H1 (cell line): ENCODE data around the gene IFTAP. TPM values are rescaled to one million over a fixed set of nuclear protein-coding genes. Genes with fewer than 3 reads are reported as not detected.

ENCODE experiments used
- CTCF ChIA-PET: fragments of 300-600 bp; sonication (Branson Sonifier 250); formaldehyde crosslinking; loops from one replicate; lab custom pipeline; 2021; ENCODE audit not compliant: partially characterized antibody; lab: Charles Lee
- POLR2A ChIA-PET: fragments of 300-600 bp; sonication (Branson Sonifier 250); formaldehyde crosslinking; loops from one replicate; lab custom pipeline; 2021; ENCODE audit warnings: inconsistent platforms; ENCODE audit not compliant: partially characterized antibody; lab: Charles Lee
- DNase-seq, 2 experiments: peaks; one replicate each; pipeline versions ENCODE4 v3.0.0 to v3.0.0-alpha.2; 2010 to 2022; ENCODE audit warnings: low spot score in 2 of 2, low read depth in 1 of 2, mixed read lengths in 1 of 2
- FAIRE-seq: peaks from 2 replicates; lab custom pipeline; 2011; peaks lifted over from hg19 to GRCh38; lab: Jason Lieb, UNC
- H2AFZ ChIP-seq: 2 replicates; pipeline ENCODE4 v1.8.1; 2012; ENCODE audit warnings: low read length, inconsistent platforms
- H2AK5ac ChIP-seq: 2 replicates; pipeline ENCODE4 v1.6.1; 2013; ENCODE audit warnings: low read depth, low read length
- H2BK120ac ChIP-seq: replicated peaks from 2 replicates; pipeline ENCODE3; 2013; ENCODE audit warnings: low read depth, low read length, inconsistent platforms
- H2BK12ac ChIP-seq: 2 replicates; pipeline ENCODE4 v1.6.1; 2013; ENCODE audit warnings: low read depth, low read length
- H2BK15ac ChIP-seq: 2 replicates; pipeline ENCODE4 v1.6.1; 2013; ENCODE audit warnings: low read length
- H2BK20ac ChIP-seq: 2 replicates; pipeline ENCODE4 v1.6.1; 2013; ENCODE audit warnings: low read length
- H2BK5ac ChIP-seq: 2 replicates; pipeline ENCODE4 v1.6.1; 2013; ENCODE audit warnings: low read depth, low read length
- H3K14ac ChIP-seq: 2 replicates; pipeline ENCODE4 v1.6.1; 2013; ENCODE audit warnings: inconsistent platforms; ENCODE audit not compliant: insufficient read length
- H3K18ac ChIP-seq: 2 replicates; pipeline ENCODE4 v1.6.1; 2013; ENCODE audit warnings: low read length; ENCODE audit errors: extremely low read depth
- H3K23ac ChIP-seq: 2 replicates; pipeline ENCODE4 v1.6.1; 2013; ENCODE audit warnings: inconsistent platforms; ENCODE audit not compliant: insufficient read length
- H3K23me2 ChIP-seq: 2 replicates; pipeline ENCODE4 v1.6.1; 2013; ENCODE audit warnings: low read depth, low read length
- H3K27ac ChIP-seq: 2 replicates; pipeline ENCODE4 v1.6.1; 2011; ENCODE audit warnings: low read depth, low read length, inconsistent platforms
- H3K27me3 ChIP-seq, 4 experiments: replicated peaks in 1 of 4; 1 replicate in 1 of 4; 2 replicates in 3 of 4; pipeline versions ENCODE4 v1.6.1 to v1.8.1; 2011 to 2013; ENCODE audit warnings: low read length in 3 of 4, mild to moderate bottlenecking in 3 of 4, inconsistent platforms in 2 of 4, mixed read lengths in 2 of 4, moderate library complexity in 1 of 4; ENCODE audit not compliant: control insufficient read depth in 3 of 4, insufficient read depth in 3 of 4; ENCODE audit errors: extremely low read depth in 1 of 4
- H3K36me3 ChIP-seq, 4 experiments: 2 replicates each; pipeline versions ENCODE4 v1.6.1 to v1.8.1; 2011 to 2013; ENCODE audit warnings: mild to moderate bottlenecking in 4 of 4, low read length in 3 of 4, moderate library complexity in 2 of 4, control low read depth in 1 of 4, inconsistent platforms in 1 of 4; ENCODE audit not compliant: insufficient read depth in 4 of 4, control insufficient read depth in 2 of 4
- H3K4ac ChIP-seq: replicated peaks from 2 replicates; pipeline ENCODE3; 2013; ENCODE audit warnings: low read length, low read depth, mixed read lengths, inconsistent platforms; ENCODE audit not compliant: insufficient read length
- H3K4me1 ChIP-seq, 4 experiments: replicated peaks in 1 of 4; 1 replicate in 1 of 4; 2 replicates in 3 of 4; pipeline versions ENCODE4 v1.6.1 to v1.8.1; 2011 to 2013; ENCODE audit warnings: low read length in 3 of 4, inconsistent platforms in 2 of 4, mixed read lengths in 1 of 4; ENCODE audit not compliant: insufficient read depth in 4 of 4, control insufficient read depth in 3 of 4
- H3K4me2 ChIP-seq, 2 experiments: 2 replicates each; pipeline versions ENCODE4 v1.6.1 to v1.8.1; 2011 to 2013; ENCODE audit warnings: low read depth in 2 of 2, low read length in 2 of 2, control low read depth in 1 of 2, inconsistent platforms in 1 of 2, mild to moderate bottlenecking in 1 of 2; ENCODE audit not compliant: insufficient read depth in 1 of 2
- H3K4me3 ChIP-seq, 4 experiments: fragments of 200-600, 300-600 bp in 1 of 4; sonication (generic), shearing (Covaris generic), sonication (Bioruptor Twin) in 1 of 4; 2 replicates each; pipeline versions ENCODE4 v1.5.1 to v1.8.1; 2011 to 2016; ENCODE audit warnings: low read length in 4 of 4, low read depth in 3 of 4, control low read depth in 2 of 4, inconsistent platforms in 2 of 4, mild to moderate bottlenecking in 2 of 4, mixed read lengths in 1 of 4, moderate library complexity in 1 of 4; ENCODE audit not compliant: insufficient read depth in 2 of 4; ENCODE audit errors: extremely low read depth in 1 of 4
- H3K56ac ChIP-seq: replicated peaks from 2 replicates; pipeline ENCODE3; 2013; ENCODE audit warnings: low read depth, mild to moderate bottlenecking, mixed read lengths, low read length, inconsistent platforms; ENCODE audit not compliant: insufficient read length
- H3K79me1 ChIP-seq: 2 replicates; pipeline ENCODE4 v1.6.1; 2013; ENCODE audit warnings: low read depth, low read length, control low read depth
- H3K79me2 ChIP-seq, 2 experiments: 2 replicates each; pipeline versions ENCODE4 v1.6.1 to v1.8.1; 2012 to 2013; ENCODE audit warnings: low read length in 2 of 2, mild to moderate bottlenecking in 2 of 2, inconsistent platforms in 1 of 2; ENCODE audit not compliant: insufficient read depth in 2 of 2, control insufficient read depth in 1 of 2
- H3K9ac ChIP-seq, 4 experiments: replicated peaks in 1 of 4; 1 replicate in 1 of 4; 2 replicates in 3 of 4; pipeline versions ENCODE4 v1.6.1 to v1.8.1; 2011 to 2013; ENCODE audit warnings: low read depth in 3 of 4, low read length in 3 of 4, control low read depth in 2 of 4, mild to moderate bottlenecking in 2 of 4, moderate library complexity in 2 of 4, inconsistent platforms in 1 of 4; ENCODE audit errors: extremely low read depth in 1 of 4
- H3K9me3 ChIP-seq, 2 experiments: 2 replicates each; pipeline versions ENCODE4 v1.6.1 to v1.8.1; 2012 to 2013; ENCODE audit warnings: mild to moderate bottlenecking in 2 of 2, moderate library complexity in 2 of 2, control low read depth in 1 of 2, inconsistent platforms in 1 of 2, low read depth in 1 of 2, low read length in 1 of 2, mixed read lengths in 1 of 2; ENCODE audit not compliant: insufficient read depth in 2 of 2
- H4K20me1 ChIP-seq, 2 experiments: replicated peaks in 1 of 2; 2 replicates each; pipeline versions ENCODE3 to v1.8.1; 2011 to 2013; ENCODE audit warnings: inconsistent platforms in 2 of 2, low read length in 2 of 2, mild to moderate bottlenecking in 1 of 2; ENCODE audit not compliant: insufficient read depth in 2 of 2, control insufficient read depth in 1 of 2
- H4K5ac ChIP-seq: 2 replicates; pipeline ENCODE4 v1.6.1; 2013; ENCODE audit warnings: low read length, low read depth, mixed read lengths, inconsistent platforms; ENCODE audit not compliant: insufficient read length
- H4K8ac ChIP-seq: 2 replicates; pipeline ENCODE4 v1.8.0; 2013; ENCODE audit warnings: mild to moderate bottlenecking, moderate library complexity, low read length, inconsistent platforms; ENCODE audit not compliant: insufficient read depth; ENCODE audit errors: extremely low read depth
- H4K91ac ChIP-seq: replicated peaks from 2 replicates; pipeline ENCODE3; 2013; ENCODE audit warnings: low read length, mixed read lengths, inconsistent platforms; ENCODE audit not compliant: insufficient read length
- CBX8 ChIP-seq: fragments of 300-800, 300-1000 bp; sonication (generic); IDR thresholded peaks from 2 replicates; pipeline ENCODE4 v1.7.1; 2016; ENCODE audit warnings: low read depth, low read length, borderline replicate concordance
- CEBPB ChIP-seq: IDR thresholded peaks from 2 replicates; pipeline ENCODE4 v1.6.1; 2012; ENCODE audit warnings: low read depth, low read length
- HDAC2 ChIP-seq, 2 experiments: fragments of 300-600 bp in 1 of 2; sonication (generic) in 1 of 2; IDR thresholded peaks; 2 replicates each; pipeline ENCODE4 v1.6.1; 2011 to 2012; ENCODE audit warnings: low read depth in 2 of 2, low read length in 2 of 2, mild to moderate bottlenecking in 2 of 2, moderate library complexity in 2 of 2, borderline replicate concordance in 1 of 2, inconsistent platforms in 1 of 2
- RXRA ChIP-seq: IDR thresholded peaks from 2 replicates; pipeline ENCODE4 v1.6.1; 2011; ENCODE audit warnings: low read depth, mild to moderate bottlenecking, low read length, moderate library complexity; ENCODE audit not compliant: insufficient read depth
- SIN3A ChIP-seq, 2 experiments: IDR thresholded peaks in 1 of 2; conservative IDR thresholded peaks in 1 of 2; 2 replicates each; pipeline ENCODE4 v1.6.1; 2011 to 2012; ENCODE audit warnings: low read length in 2 of 2, improper control_type of control experiment in 1 of 2, low read depth in 1 of 2, mild to moderate bottlenecking in 1 of 2
- SP4 ChIP-seq: IDR thresholded peaks from 2 replicates; pipeline ENCODE4 v1.6.1; 2012; ENCODE audit warnings: low read length, inconsistent platforms
- WGBS, 2 experiments: shearing (Covaris generic) in 1 of 2; methylation state at CpG; one replicate each; pipeline versions ENCODE4 v1.1.6 to v1.1.7; 2013 to 2015; ENCODE audit warnings: low lambda C conversion rate in 2 of 2, mixed read lengths in 2 of 2, inconsistent platforms in 1 of 2, low coverage in 1 of 2, missing lambda C conversion rate in 1 of 2; ENCODE audit not compliant: insufficient replicate concordance in 2 of 2, insufficient coverage in 1 of 2, insufficient read length in 1 of 2; ENCODE audit errors: extremely low coverage in 1 of 2, missing lambda C conversion rate in 1 of 2; 5-methylcytosine and 5-hydroxymethylcytosine counted together
- polyA plus RNA-seq, 7 experiments: library from polyadenylated mRNA; depleted of rRNA in 3 of 7; stranded (reverse) in 5 of 7; unstranded in 2 of 7; fragments of >200 nt in 5 of 7; fragments of 200-250 nt in 2 of 7; gene quantifications; 1 replicate in 5 of 7; 2 replicates in 1 of 7; 4 replicates in 1 of 7; pipeline versions ENCODE4 v1.2.1 to v1.2.3, GENCODE V29; 2011 to 2013; ENCODE audit warnings: missing spikeins in 2 of 7, mixed read lengths in 2 of 7
- total RNA-seq: library from RNA; stranded (reverse); fragmentation: NEBNext Ultra II Directional; extraction: Animal tissue kit (Norgen Biotek cat#: 25700); gene quantifications from 2 replicates; pipeline ENCODE4 v1.2.1, GENCODE V29; 2021

The IFTAP gene
- total and polyA plus RNA-seq, 2 of the 8 experiments (the other 6 are each of a cell fraction or from before 2014, with no cell fraction given) = 21.2 to 23.9 TPM

DNA sequence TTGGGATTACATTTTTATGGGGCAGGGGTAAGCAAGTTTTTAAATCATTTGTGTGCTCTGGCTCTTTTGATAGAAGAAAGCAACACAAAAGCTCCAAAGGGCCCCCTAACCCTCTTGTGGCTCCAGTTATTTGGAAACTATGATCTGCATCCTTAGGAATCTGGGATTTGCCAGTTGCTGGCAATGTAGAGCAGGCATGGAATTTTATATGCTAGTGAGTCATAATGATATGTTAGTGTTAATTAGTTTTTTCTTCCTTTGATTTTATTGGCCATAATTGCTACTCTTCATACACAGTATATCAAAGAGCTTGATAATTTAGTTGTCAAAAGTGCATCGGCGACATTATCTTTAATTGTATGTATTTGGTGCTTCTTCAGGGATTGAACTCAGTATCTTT is 16.4 kb upstream of the IFTAP start:
- Histone ChIP-seq H3K4me3 (no peak overlapping the region), H3K4me1 (no peaks in the 10 kb centered on the region), H3K4ac (no peak overlapping the region), H3K23ac (no peak overlapping the region), H3K23me2 (no peaks in the 10 kb centered on the region), H2AFZ (no peak overlapping the region), H4K5ac (no peak overlapping the region), H3K56ac (no peak overlapping the region), H2BK15ac (no peak overlapping the region), H2BK20ac (no peak overlapping the region), H3K9me3 (peaks cover 20 to 23% of the 10 kb centered on the region in 2 experiments), H3K4me2 (no peak overlapping the region), H2BK5ac (no peak overlapping the region), H3K18ac (no peak overlapping the region), H2BK120ac (no peak overlapping the region), H4K20me1 (no peaks in the 10 kb centered on the region), H3K79me1 (no peaks in the 10 kb centered on the region), H2BK12ac (no peak overlapping the region), H3K14ac (no peak overlapping the region), H3K9ac (no peak overlapping the region), H3K27ac (no peak overlapping the region), H3K36me3 (no peaks in the 10 kb centered on the region), H4K91ac (no peak overlapping the region), H3K79me2 (no peaks in the 10 kb centered on the region), H4K8ac (no peak overlapping the region), H3K27me3 (no peaks in the 10 kb centered on the region), H2AK5ac (no peak overlapping the region)
- POLR2A ChIA-PET = no interaction called here
- FAIRE-seq (no peak), DNase-seq (no peak)
- TF ChIP-seq RXRA (no peak), CBX8 (no peak), CEBPB (no peak), SP4 (no peak), HDAC2 (IDR thresholded peaks at IDR 0.05; ENCODE audit: borderline replicate concordance in 1 of 2, low read depth in 2 of 2, low read length in 2 of 2) (no peak), SIN3A (conservative IDR thresholded peaks at IDR 0.05 in 1 of 2, IDR thresholded peaks at IDR 0.05 in 1 of 2; ENCODE audit: low read depth in 1 of 2, low read length in 2 of 2) (no peak)
- CTCF ChIA-PET = interaction anchor here (0.6 to 6.1 kb wide), 3 partner anchors 15 to 371 kb away, joined by 3 to 45 read pairs (median 3); no protein-coding TSS in a partner anchor
- WGBS, 2 experiments = 95% methylated on average over 2 of the region's 2 CpGs; no CpG with 5 or more reads in 1 of the 2 experiments
